Motor neuron (in vitro differentiated cells): Measurements from ENCODE around the gene ERBB2. TPM values are rescaled to one million over a fixed set of nuclear protein-coding genes. Genes with fewer than 3 reads are reported as not detected.

ENCODE experiments used
- ATAC-seq, 8 experiments: fragments of 200-7000 bp; cut with Tn5 transposase; replicated peaks in 6 of 8; 2 replicates each; pipeline ENCODE4 v1.8.0; 2021; ENCODE audit warnings: mild to moderate bottlenecking in 8 of 8, moderate library complexity in 8 of 8
- H3K27ac ChIP-seq, 2 donors: fragments of 250-450 bp; sonication (Bioruptor Pico); 2 replicates each; pipeline ENCODE4 v1.9.0; 2021; ENCODE audit warnings: antibody characterized with exemption in 2 of 2, mild to moderate bottlenecking in 2 of 2, moderate library complexity in 1 of 2
- H3K4me1 ChIP-seq, 2 donors: fragments of 250-450 bp; sonication (Bioruptor Pico); replicated peaks in 1 of 2; 2 replicates each; pipeline ENCODE4 v1.6.1; 2021; ENCODE audit warnings: antibody characterized with exemption in 2 of 2, mild to moderate bottlenecking in 2 of 2, moderate library complexity in 1 of 2
- H3K4me3 ChIP-seq, 5 donors: fragments of 250-450 bp; sonication (Bioruptor Pico); 2 replicates each; pipeline ENCODE4 v1.9.0; 2021; ENCODE audit warnings: antibody characterized with exemption in 5 of 5, mild to moderate bottlenecking in 5 of 5, moderate library complexity in 4 of 5
- WGBS, 10 experiments: fragments of 450-650 bp; shearing (Covaris generic); methylation state at CpG; one replicate each; pipeline ENCODE4 v1.0.0; 2022; 5-methylcytosine and 5-hydroxymethylcytosine counted together
- in situ Hi-C, 9 experiments: fragments of 400-800 bp; cut with MboI; loops; one replicate each; pipeline ENCODE4 v1.15.0; 2021; ENCODE audit warnings: low sequenced_read_pairs in 9 of 9, low pct_unique_long_range_greater_than_20kb in 2 of 9; ENCODE audit not compliant: unreplicated experiment in 9 of 9
- total RNA-seq, 8 experiments: library from RNA; unstranded; fragments of 300-600 nt; gene quantifications; 2 replicates each; pipeline versions ENCODE4 v1.2.3 to v1.2.4, GENCODE V29; 2022

Gene ERBB2
- total RNA-seq, 8 experiments from 2014 or later = 7.0 to 54.7 (median 15.9) TPM

- H3K4me1 ChIP-seq = no peaks in the 10 kb centered on the region
- 19 to 72% (median 50%) methylated on average over 5 to 11 of the region's 11 CpGs for WGBS, 10 experiments
- in situ Hi-C loops = no loop called here
- H3K27ac ChIP-seq = no peak overlapping the region
- no peak for ATAC-seq
- no peak overlapping the region for H3K4me3 ChIP-seq
Measured at GRCh38 chr17:39777534-39778365, 77.9 kb downstream of the ERBB2 start.

Other genes with a start within 250 kb of the ERBB2 start
- 10 to 100 TPM; 20.1 to 54.8 (median 28.2) TPM for gene MED1, start 248.8 kb upstream of the ERBB2 start, total RNA-seq
- 10 to 100 TPM; 21.7 to 82.3 (median 32.2) TPM for gene CDK12, start 238.6 kb upstream of the ERBB2 start, total RNA-seq
- under 1 TPM; 0.05 to 1.00 (median 0.13) TPM for gene NEUROD2, start 92.1 kb upstream of the ERBB2 start, total RNA-seq
- gene PPP1R1B, start 73.1 kb upstream of the ERBB2 start, total RNA-seq = 1 to 10 TPM in 4 of 8 experiments, under 1 TPM in 4; 0.38 to 7.8 (median 0.91) TPM
- 10 to 100 TPM; 22.8 to 39.8 (median 29.6) TPM for gene STARD3, start 62.9 kb upstream of the ERBB2 start, total RNA-seq
- 1 to 10 TPM in 6 of 8 experiments, under 1 TPM in 2; 0.27 to 2.8 (median 1.2) TPM for gene TCAP, start 34.7 kb upstream of the ERBB2 start, total RNA-seq
- 1 to 10 TPM in 2 of 8 experiments, under 1 TPM in 4, not detected in 2; 0.27 to 1.1 (median 0.87) TPM for gene PNMT, start 31.6 kb upstream of the ERBB2 start, total RNA-seq
- 10 to 100 TPM in 4 of 8 experiments, 1 to 10 TPM in 4; 4.6 to 16.6 (median 8.1) TPM for gene PGAP3, start 12.0 kb upstream of the ERBB2 start, total RNA-seq
- gene MIEN1, start 30.5 kb downstream of the ERBB2 start, total RNA-seq = 10 to 100 TPM; 27.2 to 59.3 (median 40.5) TPM
- gene GRB7, start 37.9 kb downstream of the ERBB2 start, total RNA-seq = 1 to 10 TPM in 4 of 8 experiments, under 1 TPM in 1, not detected in 3; 0.83 to 2.6 (median 1.8) TPM
- gene IKZF3, start 164.2 kb downstream of the ERBB2 start, total RNA-seq = 1 to 10 TPM in 1 of 8 experiments, under 1 TPM in 6, not detected in 1; under 0.01 to 1.7 (median 0.19) TPM
- under 1 TPM in 1 of 8 experiments, not detected in 7; 0.14 TPM for gene ZPBP2, start 168.1 kb downstream of the ERBB2 start, total RNA-seq
- 10 to 100 TPM in 2 of 8 experiments, 1 to 10 TPM in 6; 2.9 to 12.0 (median 6.5) TPM for gene GSDMB, start 218.6 kb downstream of the ERBB2 start, total RNA-seq
- gene ORMDL3, start 227.5 kb downstream of the ERBB2 start, total RNA-seq = 100 to 1,000 TPM in 1 of 8 experiments, 10 to 100 TPM in 7; 35.8 to 101 (median 46.1) TPM
- under 1 TPM in 1 of 8 experiments, not detected in 7; 0.52 TPM for gene LRRC3C, start 227.7 kb downstream of the ERBB2 start, total RNA-seq